Caco-2 (cell line): ENCODE results near the gene NMRK2. TPM values are rescaled to one million over a fixed set of nuclear protein-coding genes. Genes with fewer than 3 reads are reported as not detected.
A peak's percentile ranks its signal among the peaks of the same experiment; 100 is the strongest.

ENCODE experiments used
- BruUV-seq: library from RNA; stranded (reverse); fragments of 400-500 nt; replicated peaks from 2 replicates; lab custom pipeline; 2021; lab: Mats Ljungman, UMichigan
- CTCF ChIA-PET: fragments of 300-600 bp; sonication (Branson Sonifier 250); formaldehyde crosslinking; loops from one replicate; lab custom pipeline; 2022; ENCODE audit warnings: antibody characterized with exemption; lab: Charles Lee
- POLR2A ChIA-PET: fragments of 300-600 bp; sonication (Branson Sonifier 250); formaldehyde crosslinking; loops from one replicate; lab custom pipeline; 2022; ENCODE audit warnings: antibody characterized with exemption; lab: Charles Lee
- DNase-seq, 2 experiments: peaks; one replicate each; pipeline versions ENCODE4 v3.0.0 to v3.0.0-alpha.2; 2020 to 2022
- H3K27me3 ChIP-seq: replicated peaks from 2 replicates; pipeline ENCODE4 v1.6.0; 2011; ENCODE audit warnings: low read length; ENCODE audit not compliant: control insufficient read depth, insufficient read depth
- H3K36me3 ChIP-seq: 2 replicates; pipeline ENCODE4 v1.5.1; 2011; ENCODE audit warnings: low read length; ENCODE audit not compliant: control insufficient read depth, insufficient read depth
- H3K4me1 ChIP-seq: fragments of 250-450 bp; sonication (Bioruptor Pico); 2 replicates; pipeline ENCODE4 v1.5.1; 2020; ENCODE audit warnings: mild to moderate bottlenecking
- H3K4me3 ChIP-seq: 2 replicates; pipeline ENCODE4 v1.5.1; 2011; ENCODE audit warnings: low read depth, mild to moderate bottlenecking, control low read depth, low read length
- H3K9me3 ChIP-seq: fragments of 250-450 bp; sonication (Bioruptor Pico); 2 replicates; pipeline ENCODE4 v1.5.1; 2020; ENCODE audit warnings: mild to moderate bottlenecking, moderate library complexity
- H3K27ac Mint-ChIP-seq: one replicate; pipeline ENCODE4 v1.8.0; 2022; ENCODE audit warnings: mixed read lengths; ENCODE audit not compliant: unreplicated experiment
- H3K27me3 Mint-ChIP-seq: one replicate; pipeline ENCODE4 v1.8.0; 2022; ENCODE audit warnings: mixed read lengths; ENCODE audit not compliant: insufficient read depth, unreplicated experiment
- H3K36me3 Mint-ChIP-seq: one replicate; pipeline ENCODE4 v1.8.0; 2022; ENCODE audit warnings: mild to moderate bottlenecking, mixed read lengths; ENCODE audit not compliant: insufficient read depth, unreplicated experiment
- H3K4me1 Mint-ChIP-seq: one replicate; pipeline ENCODE4 v1.8.0; 2022; ENCODE audit warnings: low read depth, mixed read lengths; ENCODE audit not compliant: unreplicated experiment
- H3K4me3 Mint-ChIP-seq: one replicate; pipeline ENCODE4 v1.8.0; 2022; ENCODE audit warnings: mild to moderate bottlenecking, moderate library complexity, mixed read lengths; ENCODE audit not compliant: unreplicated experiment
- H3K9me3 Mint-ChIP-seq: one replicate; pipeline ENCODE4 v1.8.0; 2022; ENCODE audit warnings: mixed read lengths; ENCODE audit not compliant: unreplicated experiment
- intact Hi-C: fragments of 100-400 bp; cut with micrococcal nuclease; formaldehyde crosslinking; loops from one replicate; pipeline ENCODE4 v1.10.0; 2022; ENCODE audit not compliant: unreplicated experiment
- total RNA-seq: library from RNA; stranded (reverse); gene quantifications from 2 replicates; pipeline ENCODE4 v1.2.3, GENCODE V29; 2022
- TF ChIP-seq, protein P1 (sequence below), 2 experiments: fragments of 200-600 bp in 1 of 2; IDR thresholded peaks; 1 replicate in 1 of 2; 2 replicates in 1 of 2; pipeline versions ENCODE4 v1.5.1 to v1.8.0; 2011 to 2022; ENCODE audit warnings: antibody characterized with exemption in 1 of 2, control low read depth in 1 of 2, inconsistent platforms in 1 of 2, low read depth in 1 of 2, low read length in 1 of 2, mild to moderate bottlenecking in 1 of 2, moderate library complexity in 1 of 2; ENCODE audit not compliant: insufficient read depth in 1 of 2, severe bottlenecking in 1 of 2, unreplicated experiment in 1 of 2

The NMRK2 gene
- total RNA-seq, 1 experiment from 2014 or later = not detected

DNA sequence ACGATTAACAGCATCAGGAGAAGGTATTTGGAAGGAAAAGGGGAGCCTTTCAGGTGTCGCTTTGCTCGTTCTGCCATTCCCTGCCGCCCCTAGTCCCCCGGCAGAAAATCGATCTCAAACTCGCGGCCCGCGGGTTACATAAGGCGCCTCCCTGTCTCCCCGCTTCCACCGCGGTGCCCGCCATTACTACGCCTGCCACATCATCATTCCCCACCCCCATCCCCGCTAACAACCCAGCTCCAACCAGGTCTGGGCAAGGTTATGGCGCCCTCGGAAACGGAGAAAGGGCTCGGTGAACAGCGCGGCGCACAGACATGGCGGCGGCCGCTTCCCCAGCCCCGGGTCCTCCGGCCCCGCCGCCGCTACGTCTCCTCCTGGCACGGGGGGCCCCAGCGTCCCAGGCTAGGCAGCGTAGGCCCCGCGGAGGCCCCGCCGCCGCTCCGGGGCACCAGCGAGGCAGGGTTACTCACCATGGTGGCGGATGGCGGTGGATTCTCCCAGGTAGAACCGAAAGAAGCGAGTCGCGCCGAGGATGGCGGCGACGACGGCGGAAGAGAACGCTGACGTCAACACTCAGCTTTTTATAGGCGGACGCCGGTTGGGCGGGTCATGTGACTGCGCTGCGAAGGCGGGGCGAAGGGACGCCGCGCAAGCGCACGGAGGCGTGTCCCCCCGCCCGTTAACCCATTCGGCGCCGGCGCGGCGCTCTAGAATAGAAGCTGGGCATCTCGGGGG lies 52.2 kb downstream of the NMRK2 start, which contains the start of gene EEF2:
TSS of gene EEF2 (minus strand) at position 556 of the 735 bp plus-strand sequence. CDS start at position 473, 83 bp downstream.
- peak within 1 kb of the TSS; percentile 89 for H3K4me3 Mint-ChIP-seq
- ChIA-PET CTCF (interaction anchor here (0.6 to 1.1 kb wide), 3 partner anchors 14 to 155 kb away, joined by 3 to 5 read pairs (median 4); partner anchors contain the start of gene DAPK3), POLR2A (interaction anchor here (0.6 to 1.5 kb wide), 8 partner anchors 8 to 358 kb away, joined by 3 to 67 read pairs (median 6); partner anchors contain the start of genes DAPK3, MPND, MRPL54 and PIAS4)

DNA sequence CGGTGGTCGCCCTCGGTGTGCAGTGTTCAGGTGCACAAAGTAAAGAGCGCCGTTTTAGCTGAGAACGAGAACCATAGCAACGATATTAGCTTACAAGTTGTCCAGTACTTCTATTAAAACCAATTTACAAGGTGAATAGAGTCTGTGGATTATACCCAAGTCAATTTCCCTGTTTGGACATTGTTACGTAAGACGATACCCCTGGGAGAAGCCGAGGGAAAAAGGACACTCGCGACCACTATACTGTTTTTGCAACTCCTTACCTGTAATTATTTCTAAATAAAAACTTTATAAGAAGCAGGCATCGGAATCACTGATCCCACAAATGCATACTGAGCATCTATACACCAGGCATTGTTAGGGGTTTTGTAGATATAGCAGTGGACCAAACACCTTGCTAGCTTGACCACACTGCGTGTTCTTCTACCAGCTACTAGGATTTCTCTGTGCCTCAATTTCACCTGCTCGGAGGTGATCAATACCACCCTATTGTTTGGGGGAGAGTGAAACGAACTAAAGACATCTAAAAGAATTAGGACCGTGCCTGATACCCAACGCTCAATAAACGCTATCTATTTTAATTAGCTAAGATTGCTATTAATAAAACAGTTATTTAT lies 52.9 kb downstream of the NMRK2 start:
- TF ChIP-seq, protein P1, sequence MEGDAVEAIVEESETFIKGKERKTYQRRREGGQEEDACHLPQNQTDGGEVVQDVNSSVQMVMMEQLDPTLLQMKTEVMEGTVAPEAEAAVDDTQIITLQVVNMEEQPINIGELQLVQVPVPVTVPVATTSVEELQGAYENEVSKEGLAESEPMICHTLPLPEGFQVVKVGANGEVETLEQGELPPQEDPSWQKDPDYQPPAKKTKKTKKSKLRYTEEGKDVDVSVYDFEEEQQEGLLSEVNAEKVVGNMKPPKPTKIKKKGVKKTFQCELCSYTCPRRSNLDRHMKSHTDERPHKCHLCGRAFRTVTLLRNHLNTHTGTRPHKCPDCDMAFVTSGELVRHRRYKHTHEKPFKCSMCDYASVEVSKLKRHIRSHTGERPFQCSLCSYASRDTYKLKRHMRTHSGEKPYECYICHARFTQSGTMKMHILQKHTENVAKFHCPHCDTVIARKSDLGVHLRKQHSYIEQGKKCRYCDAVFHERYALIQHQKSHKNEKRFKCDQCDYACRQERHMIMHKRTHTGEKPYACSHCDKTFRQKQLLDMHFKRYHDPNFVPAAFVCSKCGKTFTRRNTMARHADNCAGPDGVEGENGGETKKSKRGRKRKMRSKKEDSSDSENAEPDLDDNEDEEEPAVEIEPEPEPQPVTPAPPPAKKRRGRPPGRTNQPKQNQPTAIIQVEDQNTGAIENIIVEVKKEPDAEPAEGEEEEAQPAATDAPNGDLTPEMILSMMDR (IDR thresholded peaks at IDR 0.05; ENCODE audit: insufficient read depth in 1 of 2, low read depth in 1 of 2, low read length in 1 of 2, severe bottlenecking in 1 of 2, unreplicated experiment in 1 of 2) = no peak
- ChIA-PET POLR2A (interaction anchor here (0.6 to 1.5 kb wide), 7 partner anchors 16 to 358 kb away, joined by 3 to 67 read pairs (median 5); partner anchors contain the start of genes DAPK3, MPND, MRPL54 and PIAS4), CTCF (interaction anchor here (0.6 to 1.1 kb wide), 3 partner anchors 15 to 154 kb away, joined by 3 to 5 read pairs (median 4); partner anchors contain the start of gene DAPK3)
- H3K4me3 ChIP-seq = peak overlapping the region; percentile 98
- peaks cover 12% of the 10 kb centered on the region for H3K4me1 ChIP-seq
- Mint-ChIP-seq H3K4me1 (peaks cover 9% of the 10 kb centered on the region), H3K9me3 (peaks cover 5% of the 10 kb centered on the region), H3K27me3 (no peaks in the 10 kb centered on the region), H3K27ac (peak overlapping the region; percentile 96), H3K4me3 (peak overlapping the region; percentile 89), H3K36me3 (peaks cover 64% of the 10 kb centered on the region)
- intact Hi-C loops = loop anchor here (10.0 kb wide), 1 partner anchor 79 kb away; the partner anchor contains the start of gene ZBTB7A
- peaks cover 28% of the 10 kb centered on the region for H3K36me3 ChIP-seq
- DNase-seq = no peak
- no peaks in the 10 kb centered on the region for H3K27me3 ChIP-seq
- H3K9me3 ChIP-seq = no peaks in the 10 kb centered on the region
- no TSS peak for BruUV-seq

More for the DNA sequence above, 52.2 kb downstream of the NMRK2 start, which contains the start of gene EEF2:
- TF ChIP-seq, protein P1 (IDR thresholded peaks at IDR 0.05; ENCODE audit: insufficient read depth in 1 of 2, low read depth in 1 of 2, low read length in 1 of 2, severe bottlenecking in 1 of 2, unreplicated experiment in 1 of 2) = no peak
- Mint-ChIP-seq H3K9me3 (no peaks in the 10 kb centered on the region), H3K4me1 (peaks cover 6% of the 10 kb centered on the region), H3K27me3 (no peaks in the 10 kb centered on the region), H3K36me3 (peaks cover 67% of the 10 kb centered on the region), H3K27ac (peak within 1 kb of the TSS; percentile 96)
- Histone ChIP-seq H3K4me3 (peak within 1 kb of the TSS; percentile 98), H3K9me3 (no peaks in the 10 kb centered on the region), H3K27me3 (no peaks in the 10 kb centered on the region), H3K4me1 (peaks cover 12% of the 10 kb centered on the region), H3K36me3 (peaks cover 31% of the 10 kb centered on the region)
- TSS peak; percentile 64 for BruUV-seq
- peak; percentile 83 to 91 for DNase-seq
- intact Hi-C loops = loop anchor here (10.0 kb wide), 1 partner anchor 80 kb away; the partner anchor contains the start of gene ZBTB7A
